ENCODE measurements around the gene KLHL6.
"Not testable (repeated sequence)": the region's sequence is repeated elsewhere in the genome, so short reads cannot be mapped to it uniquely, and the experiment has no call there.

KLHL6 gene

DNA sequence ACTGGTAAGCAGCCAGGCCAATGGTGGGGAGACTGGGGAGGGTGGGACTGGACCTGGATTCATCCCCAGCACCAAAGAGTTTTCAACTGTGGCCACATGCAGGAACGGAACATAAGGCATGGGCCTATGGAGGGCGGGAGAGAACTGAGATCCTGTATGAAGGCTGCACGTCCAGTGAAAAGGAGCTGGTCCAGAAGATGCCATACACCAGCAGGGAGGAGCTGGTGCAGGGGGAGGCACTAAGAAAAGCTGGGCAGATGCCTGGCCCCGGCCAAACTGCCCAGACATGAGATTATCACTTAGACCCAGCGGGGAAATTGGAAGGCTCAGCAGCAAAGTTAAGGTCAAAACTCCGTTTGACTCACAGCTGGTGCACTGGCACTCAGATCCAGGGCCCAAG, 69.0 kb downstream of the KLHL6 start:
- ATAC-seq (no peak), DNase-seq (no peak)

- no peak for ATAC-seq
- DNase-seq = no peak
Measured at GRCh38 chr3:183485585-183485984, 69.9 kb downstream of the KLHL6 start.

- no peak for DNase-seq
- ATAC-seq = no peak
Measured at GRCh38 chr3:183485093-183485492, 70.4 kb downstream of the KLHL6 start.

GRCh38 chr3:183484431-183485075, 71.0 kb downstream of the KLHL6 start:
- no peak for DNase-seq
- ATAC-seq = no peak

- DNase-seq (no peak), ATAC-seq (peak; percentile 37)
Measured at GRCh38 chr3:183481582-183481981, 73.9 kb downstream of the KLHL6 start.

DNA sequence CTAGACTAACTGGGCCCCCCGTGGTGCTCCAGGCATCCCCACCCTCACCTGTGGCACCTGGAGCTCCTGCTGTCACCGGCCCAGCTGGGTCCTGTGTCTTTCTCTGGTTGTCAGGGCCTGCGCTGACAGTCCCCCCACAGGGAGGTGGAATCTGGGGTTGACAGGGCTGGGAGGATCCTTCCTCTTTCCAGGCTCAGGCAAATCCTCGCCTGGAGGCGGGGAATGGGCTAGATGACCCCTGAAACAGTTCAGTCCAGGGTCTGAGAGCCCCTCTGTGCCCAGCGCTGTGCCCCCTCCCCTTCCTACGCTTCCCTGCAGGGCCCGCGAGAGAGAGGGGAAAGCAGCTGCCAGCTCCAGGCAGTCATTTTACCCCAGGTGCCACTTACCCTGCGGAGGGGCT, 77.0 kb downstream of the KLHL6 start:
- no peak for DNase-seq

DNA sequence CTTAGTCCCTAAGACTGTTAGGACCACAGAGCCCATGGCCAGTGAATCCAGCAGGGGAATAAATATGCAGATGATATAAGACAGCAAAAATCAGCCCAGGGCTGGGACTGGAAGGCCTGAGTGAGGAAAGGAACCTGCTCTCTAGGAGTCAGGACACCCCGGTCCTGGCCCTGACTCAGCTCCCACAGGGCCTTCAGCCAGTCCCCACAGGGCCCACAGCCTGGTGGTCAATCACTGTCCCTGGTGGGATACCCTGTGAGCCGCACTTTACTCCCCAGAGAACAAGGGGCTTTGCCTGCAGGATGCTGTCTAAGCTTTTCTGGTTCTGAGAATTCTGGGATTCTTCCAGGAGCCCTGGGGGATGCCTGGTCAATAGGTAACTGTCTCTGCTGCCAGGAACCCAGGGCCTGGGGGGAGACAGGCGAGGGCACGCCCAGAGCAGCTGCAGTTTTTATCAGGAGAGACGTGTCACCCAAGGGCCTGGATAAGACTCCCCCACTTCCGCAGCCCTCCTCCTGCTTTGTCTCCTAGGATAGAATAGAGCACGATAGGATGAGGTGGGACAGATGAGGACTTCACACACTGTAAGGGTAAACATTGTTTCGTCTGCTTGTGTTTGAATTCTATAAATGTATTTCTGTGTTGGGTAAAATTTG, 77.6 kb downstream of the KLHL6 start:
- ATAC-seq (no peak), DNase-seq (no peak)

More for the DNA sequence above, 77.0 kb downstream of the KLHL6 start:
- no peak for ATAC-seq

DNA sequence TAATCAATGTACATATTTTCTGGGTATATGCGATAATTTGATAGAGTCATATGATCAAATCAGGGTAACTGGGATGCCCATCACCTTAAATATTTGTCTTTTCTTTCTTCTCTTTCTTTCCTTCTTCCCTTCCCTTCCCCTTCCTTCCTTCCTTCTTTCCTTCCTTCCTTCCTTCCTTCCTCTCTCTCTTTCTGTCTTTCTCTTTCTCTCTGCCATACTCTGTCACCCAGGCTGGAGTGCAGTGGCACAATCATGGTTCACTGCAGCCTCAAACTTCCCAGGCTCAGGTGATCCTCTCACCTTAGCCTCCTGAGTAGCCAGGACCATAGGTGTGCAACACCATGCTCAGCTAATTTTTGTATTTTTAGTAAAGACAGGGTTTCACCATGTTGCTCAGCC, 79.7 kb downstream of the KLHL6 start:
- not testable (repeated sequence) for ATAC-seq

GRCh38 chr3:183475016-183475763, 80.3 kb downstream of the KLHL6 start:
- DNase-seq = no peak

More for the DNA sequence above, 79.7 kb downstream of the KLHL6 start:
- DNase-seq = not testable (repeated sequence)

DNA sequence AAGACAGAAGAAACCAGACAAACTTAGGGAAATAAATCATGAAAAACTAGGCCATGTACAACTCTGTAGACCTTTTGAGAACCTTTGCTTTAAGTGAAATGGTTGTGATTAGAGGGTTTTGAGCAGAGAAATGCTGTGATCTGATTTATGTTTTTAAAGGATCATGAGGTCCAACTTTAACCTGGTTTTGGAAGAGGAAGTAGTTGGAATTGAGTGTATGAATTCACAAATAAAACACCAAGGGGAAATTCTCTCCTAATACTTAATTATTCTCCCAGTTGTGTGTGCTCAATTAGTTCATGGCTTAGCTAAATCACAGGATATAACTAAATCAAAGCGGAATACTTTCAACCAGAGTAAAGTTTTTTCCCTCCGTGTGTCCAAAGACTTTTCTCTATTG, 81.5 kb downstream of the KLHL6 start:
- ATAC-seq = no peak

More at GRCh38 chr3:183475016-183475763, 80.3 kb downstream of the KLHL6 start:
- no peak for ATAC-seq

GRCh38 chr3:183472155-183472554, 83.4 kb downstream of the KLHL6 start:
- no peak for ATAC-seq
- DNase-seq = no peak

More for the DNA sequence above, 81.5 kb downstream of the KLHL6 start:
- no peak for DNase-seq

DNA sequence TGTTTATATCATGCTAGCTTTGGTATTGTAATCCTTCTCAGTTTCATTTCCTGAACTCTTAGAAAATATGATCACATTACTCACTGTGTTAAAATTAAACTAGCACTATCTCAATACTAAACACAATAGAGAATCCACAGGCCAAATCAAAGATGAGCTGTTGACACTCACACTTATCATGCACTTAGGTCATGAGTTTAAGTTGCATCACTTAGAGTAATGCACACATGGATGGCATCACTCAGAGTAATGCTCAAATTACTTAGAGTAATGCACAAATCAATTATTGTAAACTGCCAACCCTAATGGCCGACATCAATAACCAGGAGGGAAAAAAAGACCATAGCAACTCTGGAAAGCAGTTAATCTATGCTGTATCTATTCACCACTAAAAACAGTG, 87.1 kb downstream of the KLHL6 start:
- DNase-seq (no peak), ATAC-seq (peak; percentile 37)

DNA sequence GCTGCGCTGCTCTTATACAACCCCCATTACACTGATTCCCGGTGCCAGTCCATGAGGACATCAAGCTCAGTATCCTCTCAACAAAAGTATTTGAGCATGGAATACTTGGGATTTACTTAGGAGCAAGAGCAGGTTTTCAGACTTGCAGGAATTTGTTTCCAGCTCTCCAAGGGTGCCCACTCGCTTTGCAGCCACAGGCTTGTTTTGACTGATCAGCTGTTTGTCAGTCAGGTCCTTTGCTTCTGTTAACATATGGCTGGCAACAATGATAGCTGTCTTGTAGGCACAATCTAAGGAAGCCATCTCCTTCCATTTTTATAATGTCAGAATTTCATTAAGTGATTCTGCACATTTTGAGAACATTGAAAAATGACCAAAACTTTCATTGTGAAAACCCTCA, 88.9 kb downstream of the KLHL6 start:
- no peak for ATAC-seq
- DNase-seq = no peak

DNA sequence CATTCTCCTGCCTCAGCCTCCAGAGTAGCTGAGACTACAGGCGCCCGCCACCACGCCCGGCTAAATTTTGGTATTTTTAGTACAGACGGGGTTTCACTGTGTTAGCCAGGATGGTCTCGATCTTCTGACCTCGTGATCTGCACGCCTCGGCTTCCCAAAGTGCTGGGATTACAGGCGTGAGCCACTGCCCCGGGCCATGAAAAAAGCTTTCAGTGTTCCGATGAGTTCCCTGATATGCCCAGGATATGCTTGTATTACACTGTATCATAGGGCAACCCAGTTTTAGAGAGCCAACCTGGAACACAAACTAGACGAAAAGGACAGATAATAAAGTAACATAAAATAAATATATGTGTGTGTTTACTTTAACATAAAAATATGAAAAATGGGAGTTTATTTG, 89.8 kb downstream of the KLHL6 start:
- ATAC-seq, DNase-seq: not testable (repeated sequence)

GRCh38 chr3:183464480-183464879, 91.0 kb downstream of the KLHL6 start:
- ATAC-seq (no peak), DNase-seq (no peak)

DNA sequence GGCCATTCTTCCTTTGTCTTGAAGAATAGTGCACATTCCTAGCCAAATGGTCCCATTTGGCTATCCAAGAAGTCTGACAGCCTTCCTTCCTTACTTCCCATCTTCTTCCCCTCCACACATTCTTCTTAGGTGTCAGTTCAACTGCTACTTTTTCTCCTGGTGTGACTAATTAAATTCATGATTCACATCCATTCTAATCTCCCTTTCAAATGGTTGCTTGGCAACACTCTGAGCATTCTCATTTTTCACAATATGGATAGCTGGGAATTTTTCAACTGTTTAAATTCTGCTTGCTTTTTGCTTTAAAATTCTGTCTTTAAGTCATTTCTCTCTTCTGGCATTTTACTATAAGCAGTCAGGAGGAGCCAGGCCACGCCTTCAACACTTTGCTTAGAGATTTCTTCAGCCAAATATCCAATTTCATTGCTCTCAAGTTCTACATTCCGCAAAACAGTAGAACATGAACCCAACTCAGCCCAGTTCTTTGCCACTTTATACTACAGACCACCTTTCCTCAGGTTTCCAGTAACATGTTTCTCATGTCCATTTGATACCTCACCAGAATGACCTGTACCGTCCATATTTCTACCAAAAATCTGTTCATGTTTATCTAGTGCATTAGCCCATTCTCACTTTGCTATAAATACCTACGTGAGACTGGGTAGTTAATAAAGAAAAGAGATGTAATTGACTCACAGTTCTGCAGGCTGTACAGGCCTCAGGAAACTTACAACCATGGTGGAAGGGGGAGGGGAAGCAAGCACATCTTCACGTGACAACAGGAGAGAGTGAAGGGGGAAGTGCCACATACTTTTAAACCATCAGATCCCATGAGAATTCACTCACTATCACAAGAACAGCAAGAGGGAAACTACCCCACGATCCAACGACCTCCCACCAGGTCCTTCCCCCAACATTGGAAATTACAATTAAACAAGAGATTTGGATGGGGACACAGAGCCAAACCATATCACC, 95.1 kb downstream of the KLHL6 start:
- ATAC-seq = no peak
- no peak for DNase-seq

- DNase-seq (no peak), ATAC-seq (no peak)
Measured at GRCh38 chr3:183455089-183455488, 100.4 kb downstream of the KLHL6 start.

- DNase-seq (no peak), ATAC-seq (no peak)
Measured at GRCh38 chr3:183454064-183454463, 101.4 kb downstream of the KLHL6 start.

DNA sequence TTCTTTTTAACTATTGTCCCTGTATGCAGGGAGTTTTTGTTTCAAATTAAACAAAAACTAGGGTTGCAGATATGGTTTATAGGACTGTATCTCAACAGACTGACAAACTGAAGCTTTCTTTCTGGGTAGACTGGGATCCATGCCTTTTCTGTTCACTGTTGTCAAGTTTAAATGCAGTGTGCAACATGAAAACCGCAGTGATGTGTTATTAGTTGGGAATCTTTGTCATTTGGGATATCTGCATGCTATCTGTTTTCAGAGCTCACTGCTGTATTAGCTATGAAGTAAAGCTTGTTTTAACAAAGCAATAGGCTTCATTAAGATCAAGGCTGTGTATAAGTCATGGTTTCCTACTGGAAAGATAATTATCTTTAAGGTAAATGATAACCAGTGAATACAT, 105.7 kb downstream of the KLHL6 start:
- ATAC-seq = no peak
- no peak for DNase-seq

- no peak for DNase-seq
- ATAC-seq = no peak
Measured at GRCh38 chr3:183449391-183449790, 106.1 kb downstream of the KLHL6 start.

DNA sequence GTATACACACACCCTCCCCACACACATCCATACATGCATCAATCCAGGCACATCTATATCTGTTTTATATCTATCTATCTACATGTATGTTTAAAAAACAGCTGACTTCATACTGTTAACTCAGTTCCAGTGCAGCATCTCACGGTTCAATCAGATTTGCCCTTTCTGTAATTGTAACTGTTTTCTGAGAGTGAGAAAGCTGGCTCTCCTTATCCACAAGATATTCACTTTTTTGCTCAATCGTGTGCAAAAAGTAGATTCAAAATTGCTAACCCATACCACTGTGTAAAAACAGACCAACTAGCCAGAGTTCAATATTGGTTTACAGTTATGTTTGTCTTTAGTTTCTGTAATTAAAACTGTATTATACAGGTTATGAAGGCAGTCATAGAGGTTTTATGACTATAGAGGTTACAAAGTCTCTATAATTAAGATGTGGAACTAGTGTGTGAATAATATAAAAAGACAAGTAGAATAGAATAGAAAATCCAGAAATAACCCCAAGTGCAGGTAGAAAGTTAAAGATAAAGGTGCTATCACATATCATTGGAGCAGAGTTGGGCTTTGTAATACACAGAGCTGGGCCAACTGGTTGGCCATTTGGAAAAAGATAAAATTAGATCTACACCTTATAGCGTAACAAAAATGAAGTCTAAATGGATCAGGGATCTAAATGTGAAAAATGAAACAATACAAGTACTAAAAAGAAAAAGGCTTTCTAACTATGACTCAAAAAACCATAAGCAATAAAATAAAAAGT, 107.0 kb downstream of the KLHL6 start:
- ATAC-seq = no peak
- no peak for DNase-seq

Measured in stimulated activated naive CD8-positive, alpha-beta T cell treated with anti-CD3 and anti-CD28 coated beads, Interleukin-15, Interleukin-2, amounts not matched to agents 100 U/mL and 50 U/mL, for 24 hours (primary cell).